ENCODE measurements around the gene CCNI2.

- no peak for TF ChIP-seq CTCF (IDR thresholded peaks at IDR 0.05)
- no peak for TF ChIP-seq ZFX (IDR thresholded peaks at IDR 0.05; ENCODE audit: borderline replicate concordance)
Measured at GRCh38 chr5:132765311-132766019, 18.2 kb downstream of the CCNI2 start.

Data from 22Rv1 (cell line).